HCT116 (cell line): ENCODE measurements around the gene CRYBB1. TPM values are rescaled to one million over a fixed set of nuclear protein-coding genes. Genes with fewer than 3 reads are reported as not detected.

Experiments
- ATAC-seq: fragments of 200-7000 bp; cut with Tn5 transposase; 2 replicates; pipeline ENCODE4 v1.9.1; 2020; ENCODE audit warnings: mild to moderate bottlenecking, moderate library complexity
- BruUV-seq: library from RNA; stranded (reverse); fragments of 400-500 nt; replicated peaks from 2 replicates; lab custom pipeline; 2021; lab: Mats Ljungman, UMichigan
- CTCF ChIA-PET: fragments of 300-600 bp; sonication (Branson Sonifier 250); formaldehyde crosslinking; loops from one replicate; lab custom pipeline; 2021; ENCODE audit warnings: antibody characterized with exemption; lab: Charles Lee
- POLR2A ChIA-PET: fragments of 300-600, 350-600 bp; sonication (Branson Sonifier 250); formaldehyde crosslinking; loops from one replicate; lab custom pipeline; 2021; ENCODE audit warnings: antibody characterized with exemption; lab: Charles Lee
- RAD21 ChIA-PET, 2 experiments: fragments of 300-600 bp; sonication (Branson Sonifier 250); formaldehyde crosslinking; loops; one replicate each; lab custom pipeline; 2023; ENCODE audit warnings: low total read pairs in 2 of 2; ENCODE audit not compliant: uncharacterized antibody in 2 of 2, unreplicated experiment in 2 of 2, low non-redundant PET in 1 of 2; lab: Charles Lee
- DNase-seq: peaks from one replicate; pipeline ENCODE4 v3.0.0-alpha.2; 2010; ENCODE audit warnings: low read depth, low spot score
- H2AFZ ChIP-seq: fragments of 200-600 bp; shearing (Covaris generic), sonication (generic); 2 replicates; pipeline ENCODE4 v1.6.1; 2017; ENCODE audit warnings: low read depth, mixed run types, mixed read lengths, antibody characterized with exemption, low read length; ENCODE audit not compliant: poor library complexity, severe bottlenecking
- H3K27ac ChIP-seq: 2 replicates; pipeline ENCODE4 v1.5.1; 2012; ENCODE audit warnings: low read depth, low read length
- H3K27me3 ChIP-seq: fragments of 200-600 bp; sonication (generic); 2 replicates; pipeline ENCODE4 v1.6.1; 2016; ENCODE audit warnings: mixed run types, low read length, mixed read lengths; ENCODE audit not compliant: insufficient read depth
- H3K36me3 ChIP-seq, 2 experiments: fragments of 200-500 bp in 1 of 2; fragments of 200-600 bp in 1 of 2; sonication (Bioruptor generic) in 1 of 2; sonication (generic) in 1 of 2; 2 replicates each; pipeline versions ENCODE4 v1.5.1 to v1.6.1; 2014 to 2016; ENCODE audit warnings: low read length in 2 of 2, inconsistent platforms in 1 of 2, mixed read lengths in 1 of 2, mixed run types in 1 of 2; ENCODE audit not compliant: insufficient read depth in 2 of 2, control insufficient read depth in 1 of 2
- H3K4me1 ChIP-seq, 2 experiments: fragments of 200-600 bp in 1 of 2; sonication (generic) in 1 of 2; 2 replicates each; pipeline versions ENCODE4 v1.5.1 to v1.6.1; 2012 to 2017; ENCODE audit warnings: low read length in 2 of 2, inconsistent platforms in 1 of 2, mild to moderate bottlenecking in 1 of 2, mixed read lengths in 1 of 2, mixed run types in 1 of 2, moderate library complexity in 1 of 2; ENCODE audit not compliant: insufficient read depth in 2 of 2, control insufficient read depth in 1 of 2
- H3K4me2 ChIP-seq: fragments of 200-600 bp; sonication (generic); 2 replicates; pipeline ENCODE4 v1.6.1; 2017; ENCODE audit warnings: mixed run types, low read length, mixed read lengths
- H3K4me3 ChIP-seq, 2 experiments: fragments of 200-600 bp in 1 of 2; sonication (generic) in 1 of 2; replicated peaks in 1 of 2; 2 replicates each; pipeline ENCODE4 v1.5.1; 2011 to 2016; ENCODE audit warnings: low read length in 2 of 2, control low read depth in 1 of 2, low read depth in 1 of 2, mild to moderate bottlenecking in 1 of 2, mixed read lengths in 1 of 2, mixed run types in 1 of 2
- H3K79me2 ChIP-seq: fragments of 200-600 bp; sonication (generic); 2 replicates; pipeline ENCODE4 v1.6.1; 2017; ENCODE audit warnings: mild to moderate bottlenecking, mixed run types, low read length, moderate library complexity, mixed read lengths; ENCODE audit not compliant: insufficient read depth
- H3K9ac ChIP-seq: fragments of 200-600 bp; sonication (generic); 2 replicates; pipeline ENCODE4 v1.6.1; 2016; ENCODE audit warnings: low read length, mixed read lengths
- H3K9me2 ChIP-seq: fragments of 200-600 bp; sonication (generic), shearing (Covaris generic); 2 replicates; pipeline ENCODE4 v1.6.1; 2017; ENCODE audit warnings: mixed run types, mild to moderate bottlenecking, moderate library complexity; ENCODE audit not compliant: insufficient read depth
- H3K9me3 ChIP-seq, 2 experiments: fragments of 200-500 bp in 1 of 2; fragments of 200-600 bp in 1 of 2; sonication (Bioruptor generic) in 1 of 2; sonication (generic) in 1 of 2; 2 replicates each; pipeline ENCODE4 v1.6.1; 2014 to 2017; ENCODE audit warnings: low read length in 2 of 2, mixed read lengths in 2 of 2, inconsistent platforms in 1 of 2, low read depth in 1 of 2, mild to moderate bottlenecking in 1 of 2, mixed run types in 1 of 2, moderate library complexity in 1 of 2; ENCODE audit not compliant: control insufficient read depth in 1 of 2, insufficient read depth in 1 of 2
- H4K20me1 ChIP-seq: fragments of 200-600 bp; sonication (generic), shearing (Covaris generic); 2 replicates; pipeline ENCODE4 v1.6.1; 2017; ENCODE audit warnings: mixed run types, mild to moderate bottlenecking, moderate library complexity; ENCODE audit not compliant: insufficient read depth
- ATF3 ChIP-seq: IDR thresholded peaks from 2 replicates; pipeline ENCODE4 v1.6.1; 2012
- CBX3 ChIP-seq: IDR thresholded peaks from 2 replicates; pipeline ENCODE4 v1.6.1; 2012; ENCODE audit warnings: low read depth
- CTCF ChIP-seq, 3 experiments: fragments of 200-600 bp in 1 of 3; sonication (generic) in 1 of 3; IDR thresholded peaks in 2 of 3; conservative IDR thresholded peaks in 1 of 3; 2 replicates each; pipeline ENCODE4 v1.5.1; 2012 to 2017; ENCODE audit warnings: low read depth in 2 of 3, low read length in 2 of 3, antibody characterized with exemption in 1 of 3, borderline replicate concordance in 1 of 3, control low read depth in 1 of 3, mild to moderate bottlenecking in 1 of 3, mixed read lengths in 1 of 3, mixed run types in 1 of 3, moderate library complexity in 1 of 3; ENCODE audit not compliant: insufficient read depth in 1 of 3
- EZH2phosphoT487 ChIP-seq: fragments of 200-600 bp; IDR thresholded peaks from 2 replicates; pipeline ENCODE4 v1.6.1; 2018; ENCODE audit warnings: antibody characterized with exemption, borderline replicate concordance
- FOSL1 ChIP-seq: IDR thresholded peaks from 2 replicates; pipeline ENCODE4 v1.6.1; 2012; ENCODE audit warnings: low read depth
- MAX ChIP-seq: IDR thresholded peaks from 2 replicates; pipeline ENCODE4 v1.6.1; 2012
- POLR2A ChIP-seq: IDR thresholded peaks from 2 replicates; pipeline ENCODE4 v1.7.0; 2011; ENCODE audit warnings: borderline replicate concordance; ENCODE audit not compliant: insufficient read depth, insufficient read length; ENCODE audit errors: extremely low read depth
- RAD21 ChIP-seq: IDR thresholded peaks from 2 replicates; pipeline ENCODE4 v1.6.1; 2012; ENCODE audit warnings: low read depth, mild to moderate bottlenecking
- REST ChIP-seq: IDR thresholded peaks from 2 replicates; pipeline ENCODE4 v1.6.1; 2012; ENCODE audit warnings: low read depth
- SIN3A ChIP-seq: IDR thresholded peaks from 2 replicates; pipeline ENCODE4 v1.6.1; 2012; ENCODE audit warnings: low read depth
- SP1 ChIP-seq: IDR thresholded peaks from 2 replicates; pipeline ENCODE4 v1.6.1; 2012; ENCODE audit warnings: low read depth
- TCF7L2 ChIP-seq: IDR thresholded peaks from 2 replicates; pipeline ENCODE4 v1.7.0; 2011; ENCODE audit warnings: borderline replicate concordance, inconsistent platforms; ENCODE audit not compliant: insufficient read depth, insufficient read length; ENCODE audit errors: extremely low read depth
- YY1 ChIP-seq: IDR thresholded peaks from 2 replicates; pipeline ENCODE4 v1.6.1; 2011; ENCODE audit warnings: low read length, low read depth, moderate library complexity, mild to moderate bottlenecking; ENCODE audit not compliant: insufficient replicate concordance; ENCODE audit errors: extremely low read depth
- ZBTB33 ChIP-seq: IDR thresholded peaks from 2 replicates; pipeline ENCODE4 v1.6.1; 2011; ENCODE audit warnings: mild to moderate bottlenecking, low read length, moderate library complexity; ENCODE audit not compliant: insufficient replicate concordance; ENCODE audit errors: extremely low read depth
- ZFX ChIP-seq: fragments of 450-650 bp; IDR thresholded peaks from 2 replicates; pipeline ENCODE4 v1.6.1; 2017
- ZNF274 ChIP-seq: fragments of 200-500 bp; sonication (Bioruptor generic); IDR thresholded peaks from 2 replicates; pipeline ENCODE4 v1.6.1; 2014; ENCODE audit warnings: mild to moderate bottlenecking, low read depth, low read length, inconsistent platforms
- intact Hi-C: fragments of 100-400 bp; cut with micrococcal nuclease; formaldehyde crosslinking; loops from 2 replicates; pipeline ENCODE4 v1.10.0; 2022
- total RNA-seq: library from RNA; stranded (reverse); gene quantifications from one replicate; pipeline ENCODE4 v1.2.1, GENCODE V29; 2021; ENCODE audit not compliant: unreplicated experiment

The CRYBB1 gene
- total RNA-seq, 1 experiment from 2014 or later: not detected

- POLR2A ChIA-PET: no interaction called here
- RAD21 ChIA-PET: no interaction called here
- Histone ChIP-seq H3K9me2 (no peaks in the 10 kb centered on the region), H3K27ac (no peak overlapping the region), H3K9me3 (no peaks in the 10 kb centered on the region), H3K9ac (no peak overlapping the region), H3K4me2 (no peak overlapping the region), H2AFZ (no peak overlapping the region), H3K4me1 (no peaks in the 10 kb centered on the region), H4K20me1 (no peaks in the 10 kb centered on the region), H3K36me3 (no peaks in the 10 kb centered on the region), H3K4me3 (no peak overlapping the region), H3K27me3 (peaks cover 10% of the 10 kb centered on the region; the same call in 1 of the 2 replicates), H3K79me2 (no peaks in the 10 kb centered on the region)
- TF ChIP-seq ZFX: no peak
- TF ChIP-seq TCF7L2: no peak
- TF ChIP-seq RAD21: no peak
- no peak for TF ChIP-seq YY1
- no peak for TF ChIP-seq ZNF274
- TF ChIP-seq EZH2phosphoT487: no peak
- TF ChIP-seq CBX3: no peak
- no peak for TF ChIP-seq FOSL1
- TF ChIP-seq ZBTB33: no peak
- no peak for TF ChIP-seq ATF3
- TF ChIP-seq SP1: no peak
- TF ChIP-seq POLR2A: no peak
- no peak for TF ChIP-seq MAX
- TF ChIP-seq CTCF (IDR thresholded peaks at IDR 0.05 in 2 of 3, conservative IDR thresholded peaks at IDR 0.05 in 1 of 3; ENCODE audit: borderline replicate concordance in 1 of 3, insufficient read depth in 1 of 3, low read depth in 2 of 3, low read length in 2 of 3): no peak
- TF ChIP-seq SIN3A: no peak
- TF ChIP-seq REST: no peak
- CTCF ChIA-PET: no interaction called here
- ATAC-seq (no peak), DNase-seq (no peak)
- intact Hi-C loops: no loop called here
- no TSS peak for BruUV-seq
Measured at GRCh38 chr22:26606611-26607010, 11.2 kb downstream of the CRYBB1 start.
